ENCODE data around the gene WDR62. TPM values are rescaled to one million over a fixed set of nuclear protein-coding genes. Genes with fewer than 3 reads are reported as not detected.

Gene WDR62
- total RNA-seq, 1 donor from 2014 or later: 2.4 TPM

- Histone ChIP-seq H3K36me3 (ENCODE audit: insufficient read depth, low read length) (no peaks in the 10 kb centered on the region), H2AFZ (ENCODE audit: low read depth, low read length) (no peak overlapping the region), H3K27ac (ENCODE audit: low read depth, low read length) (no peak overlapping the region), H3K4me3 (ENCODE audit: insufficient read depth, low read depth, low read length) (no peak overlapping the region), H3K4me1 (ENCODE audit: insufficient read depth, low read length) (no peaks in the 10 kb centered on the region), H3K9me3 (ENCODE audit: insufficient read depth, low read depth, low read length) (no peaks in the 10 kb centered on the region), H3K4me2 (ENCODE audit: low read length) (no peak overlapping the region), H3K27me3 (ENCODE audit: insufficient read depth, low read length) (no peaks in the 10 kb centered on the region), H4K20me1 (ENCODE audit: insufficient read depth, low read length) (peaks cover 15% of the 10 kb centered on the region), H3K79me2 (ENCODE audit: insufficient read depth, low read length) (no peaks in the 10 kb centered on the region), H3K9ac (ENCODE audit: low read length) (no peak overlapping the region)
- no peak overlapping the region for H3K27ac Mint-ChIP-seq (ENCODE audit: unreplicated experiment)
- H3K9me3 Mint-ChIP-seq (ENCODE audit: unreplicated experiment): no peaks in the 10 kb centered on the region
- H3K4me1 Mint-ChIP-seq (ENCODE audit: low read depth, unreplicated experiment): peaks cover 3% of the 10 kb centered on the region
- DNase-seq (ENCODE audit: low read depth): no peak
- TF ChIP-seq EZH2 (IDR thresholded peaks at IDR 0.05; ENCODE audit: insufficient read depth, low read length) (no peak), CTCF (IDR thresholded peaks at IDR 0.05; ENCODE audit: insufficient read depth, low read depth, low read length) (no peak)
- no peak for FAIRE-seq
- H3K27me3 Mint-ChIP-seq (ENCODE audit: low read depth, unreplicated experiment): no peaks in the 10 kb centered on the region
- peaks cover 27% of the 10 kb centered on the region for H3K36me3 Mint-ChIP-seq (ENCODE audit: low read depth, unreplicated experiment)
- no peak overlapping the region for H3K4me3 Mint-ChIP-seq (ENCODE audit: unreplicated experiment)
Observed at GRCh38 chr19:36028313-36029041, 26.2 kb upstream of the WDR62 start.

- Mint-ChIP-seq H3K9me3 (ENCODE audit: unreplicated experiment) (peaks cover 5% of the 10 kb centered on the region), H3K27me3 (ENCODE audit: low read depth, unreplicated experiment) (peaks cover 2% of the 10 kb centered on the region), H3K4me1 (ENCODE audit: low read depth, unreplicated experiment) (peaks cover 5% of the 10 kb centered on the region), H3K27ac (ENCODE audit: unreplicated experiment) (peak overlapping the region; percentile 20), H3K36me3 (ENCODE audit: low read depth, unreplicated experiment) (peaks cover 22% of the 10 kb centered on the region), H3K4me3 (ENCODE audit: unreplicated experiment) (peak overlapping the region; percentile 58)
- Histone ChIP-seq H3K4me1 (ENCODE audit: insufficient read depth, low read length) (no peaks in the 10 kb centered on the region), H3K9me3 (ENCODE audit: insufficient read depth, low read depth, low read length) (no peaks in the 10 kb centered on the region), H3K27ac (ENCODE audit: low read depth, low read length) (no peak overlapping the region), H4K20me1 (ENCODE audit: insufficient read depth, low read length) (peaks cover 15% of the 10 kb centered on the region), H3K4me3 (ENCODE audit: insufficient read depth, low read depth, low read length) (no peak overlapping the region), H2AFZ (ENCODE audit: low read depth, low read length) (no peak overlapping the region), H3K9ac (ENCODE audit: low read length) (no peak overlapping the region), H3K4me2 (ENCODE audit: low read length) (no peak overlapping the region), H3K27me3 (ENCODE audit: insufficient read depth, low read length) (no peaks in the 10 kb centered on the region), H3K79me2 (ENCODE audit: insufficient read depth, low read length) (no peaks in the 10 kb centered on the region), H3K36me3 (ENCODE audit: insufficient read depth, low read length) (no peaks in the 10 kb centered on the region)
- DNase-seq (ENCODE audit: low read depth): no peak
- no peak for FAIRE-seq
- TF ChIP-seq EZH2 (IDR thresholded peaks at IDR 0.05; ENCODE audit: insufficient read depth, low read length): no peak
- TF ChIP-seq CTCF (IDR thresholded peaks at IDR 0.05; ENCODE audit: insufficient read depth, low read depth, low read length): no peak
Observed at GRCh38 chr19:36030264-36031148, 24.2 kb upstream of the WDR62 start.
